ENCODE measurements around the gene ERP44.

DNA sequence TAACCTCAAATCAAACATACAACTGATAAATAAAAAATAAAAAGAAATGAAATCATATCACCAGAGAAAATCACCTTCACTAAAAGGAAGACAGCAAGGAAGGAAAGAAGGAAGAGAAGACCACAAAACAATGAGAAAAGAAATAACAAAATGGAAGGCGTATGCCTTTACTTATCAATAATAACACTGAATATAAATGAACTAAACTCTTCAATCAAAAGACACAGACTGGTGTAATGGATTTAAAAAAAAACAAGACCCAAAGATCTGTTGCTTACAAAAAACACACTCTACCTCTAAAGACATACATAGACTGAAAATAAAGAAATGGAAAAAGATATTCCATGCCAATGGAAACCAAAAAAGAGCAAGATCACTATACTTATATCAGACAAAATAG is 60.3 kb downstream of the ERP44 start:
- TF ChIP-seq POLR2AphosphoS5 (IDR thresholded peaks at IDR 0.05; ENCODE audit: low read depth, low read length) = no peak
- TF ChIP-seq SIN3A (IDR thresholded peaks at IDR 0.05; ENCODE audit: borderline replicate concordance, insufficient read depth, low read length) = no peak
- TF ChIP-seq, protein P1, sequence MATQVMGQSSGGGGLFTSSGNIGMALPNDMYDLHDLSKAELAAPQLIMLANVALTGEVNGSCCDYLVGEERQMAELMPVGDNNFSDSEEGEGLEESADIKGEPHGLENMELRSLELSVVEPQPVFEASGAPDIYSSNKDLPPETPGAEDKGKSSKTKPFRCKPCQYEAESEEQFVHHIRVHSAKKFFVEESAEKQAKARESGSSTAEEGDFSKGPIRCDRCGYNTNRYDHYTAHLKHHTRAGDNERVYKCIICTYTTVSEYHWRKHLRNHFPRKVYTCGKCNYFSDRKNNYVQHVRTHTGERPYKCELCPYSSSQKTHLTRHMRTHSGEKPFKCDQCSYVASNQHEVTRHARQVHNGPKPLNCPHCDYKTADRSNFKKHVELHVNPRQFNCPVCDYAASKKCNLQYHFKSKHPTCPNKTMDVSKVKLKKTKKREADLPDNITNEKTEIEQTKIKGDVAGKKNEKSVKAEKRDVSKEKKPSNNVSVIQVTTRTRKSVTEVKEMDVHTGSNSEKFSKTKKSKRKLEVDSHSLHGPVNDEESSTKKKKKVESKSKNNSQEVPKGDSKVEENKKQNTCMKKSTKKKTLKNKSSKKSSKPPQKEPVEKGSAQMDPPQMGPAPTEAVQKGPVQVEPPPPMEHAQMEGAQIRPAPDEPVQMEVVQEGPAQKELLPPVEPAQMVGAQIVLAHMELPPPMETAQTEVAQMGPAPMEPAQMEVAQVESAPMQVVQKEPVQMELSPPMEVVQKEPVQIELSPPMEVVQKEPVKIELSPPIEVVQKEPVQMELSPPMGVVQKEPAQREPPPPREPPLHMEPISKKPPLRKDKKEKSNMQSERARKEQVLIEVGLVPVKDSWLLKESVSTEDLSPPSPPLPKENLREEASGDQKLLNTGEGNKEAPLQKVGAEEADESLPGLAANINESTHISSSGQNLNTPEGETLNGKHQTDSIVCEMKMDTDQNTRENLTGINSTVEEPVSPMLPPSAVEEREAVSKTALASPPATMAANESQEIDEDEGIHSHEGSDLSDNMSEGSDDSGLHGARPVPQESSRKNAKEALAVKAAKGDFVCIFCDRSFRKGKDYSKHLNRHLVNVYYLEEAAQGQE (IDR thresholded peaks at IDR 0.05; ENCODE audit: insufficient read depth in 1 of 2, low read depth in 2 of 2, low read length in 2 of 2) = no peak
- no peak for TF ChIP-seq TAF1 (IDR thresholded peaks at IDR 0.05; ENCODE audit: borderline replicate concordance, insufficient read depth, low read length)
